A673 (cell line): Measurements from ENCODE around the gene SRD5A1.

Source experiments
- CTCF ChIP-seq: fragments of 300-800, 200-600 bp; sonication (generic); conservative IDR thresholded peaks from 2 replicates; pipeline ENCODE4 v1.5.1; 2017; ENCODE audit warnings: low read depth, mild to moderate bottlenecking, antibody characterized with exemption, low read length, moderate library complexity, mixed read lengths
- EZH2 ChIP-seq: fragments of 200-600 bp; sonication (generic); IDR thresholded peaks from 2 replicates; pipeline ENCODE4 v1.6.1; 2017; ENCODE audit warnings: borderline replicate concordance, low read depth, mild to moderate bottlenecking, mixed read lengths, antibody characterized with exemption, low read length; ENCODE audit not compliant: poor library complexity, severe bottlenecking

GRCh38 chr5:6644794-6645241 lies 11.6 kb downstream of the SRD5A1 start:
- no peak for TF ChIP-seq CTCF
- TF ChIP-seq EZH2 = no peak
